ENCODE data around the gene ADRA2A. TPM values are rescaled to one million over a fixed set of nuclear protein-coding genes. Genes with fewer than 3 reads are reported as not detected.
A peak's percentile ranks its signal among the peaks of the same experiment; 100 is the strongest.

ADRA2A gene
- total RNA-seq (0.09 TPM), polyA plus RNA-seq (0.80 TPM)
- long read RNA-seq, donor 1: 0 reads
- long read RNA-seq, donor 2: 0 reads
- long read RNA-seq, donor 3, partial matches to known transcripts: 0 of 1 reads
- long read RNA-seq, donor 3, other reads (novel, unspliced or antisense): 0 of 1 reads
- long read RNA-seq, donor 4, partial matches to known transcripts: 0 of 1 reads
- long read RNA-seq, donor 4, other reads (novel, unspliced or antisense): 0 of 1 reads
- long read RNA-seq, donor 5, partial matches to known transcripts: 0 of 2 reads
- long read RNA-seq, donor 5, other reads (novel, unspliced or antisense): 0 of 2 reads
- long read RNA-seq, donor 6: 0 reads
- long read RNA-seq, donor 7: 0 reads
- long read RNA-seq, donor 8: 0 reads
- long read RNA-seq, donor 9: 0 reads
- long read RNA-seq, donor 10, partial matches to known transcripts: 0 of 1 reads
- long read RNA-seq, donor 10, other reads (novel, unspliced or antisense): 0 of 1 reads

DNA sequence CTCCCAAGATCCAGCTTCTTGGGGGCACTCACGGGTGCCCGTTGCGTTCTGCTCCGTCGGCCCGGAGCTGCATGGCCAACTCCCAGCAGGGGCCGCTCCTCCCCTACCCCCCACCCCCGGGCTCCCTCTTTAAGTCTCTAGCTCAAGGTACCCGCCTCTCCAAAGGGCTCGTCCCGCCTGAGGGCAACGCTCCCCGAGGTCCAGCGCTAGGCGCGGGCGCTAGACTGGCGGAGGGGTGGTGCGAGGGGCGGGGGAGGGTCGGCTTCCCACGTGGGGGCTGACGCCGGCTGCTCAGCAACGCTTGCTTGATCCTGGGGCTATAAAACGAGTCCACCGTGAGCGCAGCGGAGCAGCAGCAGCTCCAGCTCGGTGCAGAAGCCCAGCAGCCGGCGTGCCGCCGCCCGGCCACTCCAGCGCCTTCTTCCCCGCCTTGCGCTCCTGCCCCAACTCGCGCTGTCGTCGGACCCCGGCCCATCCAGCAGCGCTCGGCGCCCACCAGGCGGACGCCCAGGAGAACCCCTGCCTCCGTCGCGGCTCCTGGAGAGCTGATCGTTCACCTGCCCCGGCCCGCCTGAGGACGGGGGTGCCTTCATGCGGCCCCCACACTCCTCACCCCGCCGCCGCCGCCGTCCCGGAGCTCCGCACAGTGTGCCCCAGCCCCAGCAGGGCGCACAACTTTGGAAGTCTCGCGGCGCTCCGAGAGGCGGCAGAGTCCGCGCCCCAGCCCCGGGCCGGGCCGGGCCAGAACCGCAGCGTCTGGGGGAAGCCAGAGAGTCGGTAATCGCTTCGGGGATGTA is at the start of gene ADRA2A:
ADRA2A (plus strand) TSS at position 348 of the 797 bp plus-strand sequence. CDS start 968 bp downstream, outside the sequence.
- H3K27me3 ChIP-seq (ENCODE audit: control insufficient read depth in 2 of 2, insufficient read depth in 1 of 2, low read length in 1 of 2): peaks cover 57 to 76% of the 10 kb centered on the region in 2 donors

DNA sequence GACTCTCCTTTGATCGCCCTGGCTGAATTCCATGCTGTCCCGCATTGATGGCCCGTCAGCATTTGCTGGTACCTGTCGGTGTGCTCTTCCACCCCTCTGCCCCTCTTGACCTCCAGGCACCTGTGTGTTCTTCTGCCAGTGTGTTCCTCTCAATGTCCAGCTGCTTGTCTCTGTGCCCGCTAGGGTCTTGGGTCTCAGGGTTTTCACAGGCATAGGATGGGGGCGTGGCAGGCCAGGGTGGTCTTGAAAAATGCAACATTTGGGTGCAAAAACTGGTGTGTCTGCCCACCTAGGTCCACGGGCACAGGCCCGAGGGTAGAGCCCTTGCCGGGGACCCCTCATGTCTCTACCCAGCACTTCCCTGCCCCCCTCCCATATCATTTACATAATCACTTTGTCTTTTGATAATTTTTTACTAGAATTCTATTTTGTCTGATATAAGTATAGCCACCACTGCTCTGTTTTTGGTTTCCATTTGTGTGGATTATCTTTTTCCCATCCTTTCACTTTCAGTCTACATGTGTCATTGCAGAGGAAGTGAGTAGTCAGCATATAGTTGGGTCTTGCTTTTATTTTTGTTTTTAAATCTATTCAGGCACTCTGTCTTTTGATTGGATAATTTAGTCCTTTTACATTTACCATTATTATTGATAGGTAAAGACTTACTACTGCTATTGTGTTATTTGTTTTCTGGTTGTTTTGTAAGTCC is 46.6 kb upstream of the ADRA2A start:
- Histone ChIP-seq H3K9me3 (ENCODE audit: control insufficient read depth in 2 of 2, insufficient read depth in 1 of 2, low read length in 1 of 2) (peaks cover 0 to 12% of the 10 kb centered on the region in 2 donors), H3K27ac (ENCODE audit: low read depth in 1 of 2, low read length in 1 of 2) (no peak overlapping the region)
- over 99% methylated on average over 9 of the region's 9 CpGs for WGBS

More for the DNA sequence above, at the start of gene ADRA2A:
- peak in 1 of 9 donors; percentile 8 for DNase-seq (ENCODE audit: low read depth in 6 of 9, low spot score in 9 of 9)
- Histone ChIP-seq H3K9me3 (ENCODE audit: control insufficient read depth in 2 of 2, insufficient read depth in 1 of 2, low read length in 1 of 2) (peaks cover 2 to 4% of the 10 kb centered on the region in 2 donors), H3K27ac (ENCODE audit: low read depth in 1 of 2, low read length in 1 of 2) (no peak within 1 kb of the TSS), H3K36me3 (ENCODE audit: control insufficient read depth in 2 of 2, insufficient read depth in 2 of 2, low read length in 1 of 2) (no peaks in the 10 kb centered on the region), H3K4me3 (ENCODE audit: low read length in 2 of 2) (peak within 1 kb of the TSS in 1 of 2 donors; percentile 27), H3K4me1 (ENCODE audit: control insufficient read depth in 2 of 2, insufficient read depth in 2 of 2, low read length in 2 of 2) (peaks cover 3 to 10% of the 10 kb centered on the region in 2 donors)
- 1% methylated on average over 79 of the region's 79 CpGs for WGBS

DNA sequence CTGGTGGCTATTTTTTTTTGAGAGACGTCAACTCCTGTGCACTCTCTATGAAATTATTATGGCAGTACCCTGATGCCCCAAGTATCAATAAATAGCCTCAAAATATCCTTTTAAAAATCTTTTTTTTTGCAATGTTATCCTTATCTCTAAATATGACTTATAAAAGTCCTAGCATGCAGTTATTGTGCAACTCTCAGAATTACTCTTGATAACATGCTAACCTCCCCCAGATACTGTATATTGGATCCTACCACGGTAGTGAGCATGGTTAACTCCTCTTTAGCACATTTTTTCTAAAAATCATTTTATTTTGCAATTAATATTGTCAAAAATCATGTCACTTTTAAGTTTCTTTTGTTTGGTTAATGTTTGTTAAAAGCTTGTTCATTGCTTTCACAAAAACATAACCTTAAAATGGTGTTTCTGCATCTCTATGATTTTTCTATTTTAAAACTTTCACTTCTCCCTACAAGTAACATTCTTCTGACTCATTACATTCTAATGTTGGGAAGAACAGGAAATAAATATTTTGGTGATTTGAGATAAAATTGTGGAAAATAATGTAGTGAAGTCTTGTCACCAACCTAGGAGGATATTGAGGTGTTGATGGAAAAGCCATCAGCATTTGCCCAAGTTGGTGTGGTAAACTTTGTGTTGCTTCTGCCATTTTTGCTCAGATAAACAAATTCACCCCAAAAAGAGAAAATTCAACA is 42.1 kb upstream of the ADRA2A start:
- 96% methylated on average over 2 of the region's 2 CpGs for WGBS
- Histone ChIP-seq H3K9me3 (ENCODE audit: control insufficient read depth in 2 of 2, insufficient read depth in 1 of 2, low read length in 1 of 2) (peaks cover 0 to 18% of the 10 kb centered on the region in 2 donors), H3K27me3 (ENCODE audit: control insufficient read depth in 2 of 2, insufficient read depth in 1 of 2, low read length in 1 of 2) (no peaks in the 10 kb centered on the region), H3K36me3 (ENCODE audit: control insufficient read depth in 2 of 2, insufficient read depth in 2 of 2, low read length in 1 of 2) (no peaks in the 10 kb centered on the region), H3K27ac (ENCODE audit: low read depth in 1 of 2, low read length in 1 of 2) (no peak overlapping the region), H3K4me3 (ENCODE audit: low read length in 2 of 2) (no peak overlapping the region), H3K4me1 (ENCODE audit: control insufficient read depth in 2 of 2, insufficient read depth in 2 of 2, low read length in 2 of 2) (no peaks in the 10 kb centered on the region)
- DNase-seq (ENCODE audit: low read depth in 6 of 9, low spot score in 9 of 9): no peak

More for the DNA sequence above, 46.6 kb upstream of the ADRA2A start:
- no peaks in the 10 kb centered on the region for H3K36me3 ChIP-seq (ENCODE audit: control insufficient read depth in 2 of 2, insufficient read depth in 2 of 2, low read length in 1 of 2)
- no peak overlapping the region for H3K4me3 ChIP-seq (ENCODE audit: low read length in 2 of 2)
- peak in 1 of 9 donors; percentile 12 for DNase-seq (ENCODE audit: low read depth in 6 of 9, low spot score in 9 of 9)
- H3K4me1 ChIP-seq (ENCODE audit: control insufficient read depth in 2 of 2, insufficient read depth in 2 of 2, low read length in 2 of 2): no peaks in the 10 kb centered on the region
- H3K27me3 ChIP-seq (ENCODE audit: control insufficient read depth in 2 of 2, insufficient read depth in 1 of 2, low read length in 1 of 2): no peaks in the 10 kb centered on the region

- DNase-seq (ENCODE audit: low read depth in 6 of 9, low spot score in 9 of 9): no peak
- no peaks in the 10 kb centered on the region for H3K27me3 ChIP-seq (ENCODE audit: control insufficient read depth in 2 of 2, insufficient read depth in 1 of 2, low read length in 1 of 2)
- peaks cover 0 to 22% of the 10 kb centered on the region in 2 donors for H3K9me3 ChIP-seq (ENCODE audit: control insufficient read depth in 2 of 2, insufficient read depth in 1 of 2, low read length in 1 of 2)
- no peak overlapping the region for H3K27ac ChIP-seq (ENCODE audit: low read depth in 1 of 2, low read length in 1 of 2)
- H3K36me3 ChIP-seq (ENCODE audit: control insufficient read depth in 2 of 2, insufficient read depth in 2 of 2, low read length in 1 of 2): no peaks in the 10 kb centered on the region
- no peaks in the 10 kb centered on the region for H3K4me1 ChIP-seq (ENCODE audit: control insufficient read depth in 2 of 2, insufficient read depth in 2 of 2, low read length in 2 of 2)
- H3K4me3 ChIP-seq (ENCODE audit: low read length in 2 of 2): no peak overlapping the region
Measured at GRCh38 chr10:111035542-111035941, 41.3 kb upstream of the ADRA2A start.

GRCh38 chr10:111037858-111038257 is 39.0 kb upstream of the ADRA2A start:
- Histone ChIP-seq H3K4me3 (ENCODE audit: low read length in 2 of 2) (no peak overlapping the region), H3K9me3 (ENCODE audit: control insufficient read depth in 2 of 2, insufficient read depth in 1 of 2, low read length in 1 of 2) (peaks cover 0 to 15% of the 10 kb centered on the region in 2 donors), H3K4me1 (ENCODE audit: control insufficient read depth in 2 of 2, insufficient read depth in 2 of 2, low read length in 2 of 2) (no peaks in the 10 kb centered on the region), H3K27me3 (ENCODE audit: control insufficient read depth in 2 of 2, insufficient read depth in 1 of 2, low read length in 1 of 2) (no peaks in the 10 kb centered on the region), H3K27ac (ENCODE audit: low read depth in 1 of 2, low read length in 1 of 2) (no peak overlapping the region), H3K36me3 (ENCODE audit: control insufficient read depth in 2 of 2, insufficient read depth in 2 of 2, low read length in 1 of 2) (no peaks in the 10 kb centered on the region)
- DNase-seq (ENCODE audit: low read depth in 6 of 9, low spot score in 9 of 9): no peak

- WGBS: 94% methylated on average over 2 of the region's 2 CpGs
- Histone ChIP-seq H3K4me1 (ENCODE audit: control insufficient read depth in 2 of 2, insufficient read depth in 2 of 2, low read length in 2 of 2) (no peaks in the 10 kb centered on the region), H3K36me3 (ENCODE audit: control insufficient read depth in 2 of 2, insufficient read depth in 2 of 2, low read length in 1 of 2) (no peaks in the 10 kb centered on the region), H3K27me3 (ENCODE audit: control insufficient read depth in 2 of 2, insufficient read depth in 1 of 2, low read length in 1 of 2) (no peaks in the 10 kb centered on the region), H3K9me3 (ENCODE audit: control insufficient read depth in 2 of 2, insufficient read depth in 1 of 2, low read length in 1 of 2) (peaks cover 0 to 17% of the 10 kb centered on the region in 2 donors), H3K4me3 (ENCODE audit: low read length in 2 of 2) (no peak overlapping the region), H3K27ac (ENCODE audit: low read depth in 1 of 2, low read length in 1 of 2) (no peak overlapping the region)
- DNase-seq (ENCODE audit: low read depth in 6 of 9, low spot score in 9 of 9): no peak
Measured at GRCh38 chr10:111039522-111039921, 37.3 kb upstream of the ADRA2A start.

DNA sequence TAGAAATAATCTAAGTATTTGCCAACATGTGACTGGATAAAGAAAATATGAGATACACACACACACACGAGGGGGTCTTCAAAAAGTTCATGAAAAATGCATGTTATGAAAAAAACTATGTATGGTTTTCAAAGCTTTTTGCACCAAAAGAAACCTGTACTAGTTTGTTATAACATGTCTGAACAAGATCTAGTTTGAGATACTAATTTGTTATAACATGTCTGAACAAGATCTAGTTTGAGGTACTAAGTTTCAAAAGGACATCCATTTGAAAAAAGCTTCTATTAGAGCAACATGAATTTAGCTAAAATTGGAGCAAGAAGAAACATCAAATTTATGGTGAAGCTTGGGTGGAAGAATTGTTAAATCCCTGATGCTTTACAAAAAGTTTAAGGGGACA is 19.8 kb upstream of the ADRA2A start:
- 95% methylated on average over 1 of the region's 1 CpG for WGBS
- Histone ChIP-seq H3K4me1 (ENCODE audit: control insufficient read depth in 2 of 2, insufficient read depth in 2 of 2, low read length in 2 of 2) (no peaks in the 10 kb centered on the region), H3K27me3 (ENCODE audit: control insufficient read depth in 2 of 2, insufficient read depth in 1 of 2, low read length in 1 of 2) (no peaks in the 10 kb centered on the region), H3K36me3 (ENCODE audit: control insufficient read depth in 2 of 2, insufficient read depth in 2 of 2, low read length in 1 of 2) (no peaks in the 10 kb centered on the region), H3K27ac (ENCODE audit: low read depth in 1 of 2, low read length in 1 of 2) (no peak overlapping the region), H3K9me3 (ENCODE audit: control insufficient read depth in 2 of 2, insufficient read depth in 1 of 2, low read length in 1 of 2) (no peaks in the 10 kb centered on the region), H3K4me3 (ENCODE audit: low read length in 2 of 2) (no peak overlapping the region)
- no peak for DNase-seq (ENCODE audit: low read depth in 6 of 9, low spot score in 9 of 9)

DNA sequence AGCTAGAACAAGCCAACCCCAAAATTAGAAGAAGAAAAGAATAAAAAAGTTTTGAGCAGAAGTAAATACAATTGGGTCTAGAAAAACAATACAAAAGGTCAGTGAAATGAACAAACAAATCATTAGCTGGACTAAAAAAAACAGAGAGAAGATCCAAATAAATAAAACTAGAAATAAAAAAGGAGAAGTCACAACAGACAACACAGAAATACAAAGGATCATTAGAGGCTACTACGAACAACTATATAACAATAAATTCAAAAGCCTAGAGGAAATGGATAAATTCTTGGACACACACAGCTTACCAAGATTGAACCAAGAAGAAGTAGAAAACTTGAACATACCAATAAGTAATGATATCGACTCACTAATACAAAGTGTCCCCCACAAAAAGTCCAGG is 13.4 kb upstream of the ADRA2A start:
- no peak for DNase-seq (ENCODE audit: low read depth in 6 of 9, low spot score in 9 of 9)
- 98% methylated on average over 2 of the region's 2 CpGs for WGBS
- H3K27ac ChIP-seq (ENCODE audit: low read depth in 1 of 2, low read length in 1 of 2): no peak overlapping the region
- no peaks in the 10 kb centered on the region for H3K4me1 ChIP-seq (ENCODE audit: control insufficient read depth in 2 of 2, insufficient read depth in 2 of 2, low read length in 2 of 2)
- H3K4me3 ChIP-seq (ENCODE audit: low read length in 2 of 2): no peak overlapping the region
- no peaks in the 10 kb centered on the region for H3K36me3 ChIP-seq (ENCODE audit: control insufficient read depth in 2 of 2, insufficient read depth in 2 of 2, low read length in 1 of 2)
- H3K27me3 ChIP-seq (ENCODE audit: control insufficient read depth in 2 of 2, insufficient read depth in 1 of 2, low read length in 1 of 2): no peaks in the 10 kb centered on the region
- no peaks in the 10 kb centered on the region for H3K9me3 ChIP-seq (ENCODE audit: control insufficient read depth in 2 of 2, insufficient read depth in 1 of 2, low read length in 1 of 2)
